C4-2B (cell line): ENCODE results near the gene ACHE.

Source experiments
- H3K27ac ChIP-seq: fragments of 450-650 bp; 2 replicates; pipeline ENCODE4 v1.5.1; 2017
- ZFX ChIP-seq: fragments of 450-650 bp; IDR thresholded peaks from 2 replicates; pipeline ENCODE4 v1.6.1; 2017
- TF ChIP-seq, protein P1 (sequence below): fragments of 450-650 bp; conservative IDR thresholded peaks from 2 replicates; pipeline ENCODE4 v1.5.1; 2017; ENCODE audit warnings: mild to moderate bottlenecking

Gene ACHE

DNA sequence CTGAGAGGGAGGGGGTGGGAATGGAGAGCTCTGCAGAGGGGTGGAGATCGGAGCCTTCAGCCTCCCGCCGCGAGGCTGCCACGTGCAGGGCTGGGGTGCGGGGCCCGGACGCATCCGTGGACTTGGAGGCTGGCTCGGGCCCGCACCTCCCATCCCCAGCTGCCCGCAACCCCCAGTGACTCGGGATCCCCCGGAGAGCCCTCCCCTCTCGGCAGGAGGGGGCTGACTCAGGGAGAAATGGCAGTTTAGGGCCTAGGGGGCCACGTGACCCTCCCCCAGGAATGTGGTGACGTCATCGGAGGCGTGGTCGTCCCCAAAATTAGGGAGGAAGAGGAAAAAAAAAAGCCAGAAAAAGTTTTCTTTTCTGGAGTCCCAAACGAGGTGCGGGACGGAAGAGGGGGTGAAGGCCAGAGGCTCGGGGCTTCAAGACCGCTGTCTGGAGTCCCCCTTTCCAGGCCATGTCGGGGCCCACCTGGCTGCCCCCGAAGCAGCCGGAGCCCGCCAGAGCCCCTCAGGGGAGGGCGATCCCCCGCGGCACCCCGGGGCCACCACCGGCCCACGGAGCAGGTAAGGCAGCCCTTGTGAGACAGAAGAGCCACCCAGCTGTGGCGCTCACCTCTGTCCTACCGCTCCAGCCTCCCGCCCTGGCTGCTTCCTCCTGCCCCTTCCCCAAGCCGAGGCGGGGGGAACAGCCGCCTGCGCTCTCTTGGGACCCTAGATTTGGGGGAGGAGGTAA lies 28.5 kb downstream of the ACHE start, which contains the start of gene TRIP6:
TRIP6 (plus strand) TSS at position 348 of the 736 bp plus-strand sequence; CDS start at position 459, 111 bp downstream.
- peak within 1 kb of the TSS; percentile 56 for H3K27ac ChIP-seq

GRCh38 chr7:100866729-100867039 lies 29.0 kb downstream of the ACHE start:
- peak overlapping the region; percentile 56 for H3K27ac ChIP-seq
- TF ChIP-seq ZFX, result no peak
- TF ChIP-seq, protein P1, sequence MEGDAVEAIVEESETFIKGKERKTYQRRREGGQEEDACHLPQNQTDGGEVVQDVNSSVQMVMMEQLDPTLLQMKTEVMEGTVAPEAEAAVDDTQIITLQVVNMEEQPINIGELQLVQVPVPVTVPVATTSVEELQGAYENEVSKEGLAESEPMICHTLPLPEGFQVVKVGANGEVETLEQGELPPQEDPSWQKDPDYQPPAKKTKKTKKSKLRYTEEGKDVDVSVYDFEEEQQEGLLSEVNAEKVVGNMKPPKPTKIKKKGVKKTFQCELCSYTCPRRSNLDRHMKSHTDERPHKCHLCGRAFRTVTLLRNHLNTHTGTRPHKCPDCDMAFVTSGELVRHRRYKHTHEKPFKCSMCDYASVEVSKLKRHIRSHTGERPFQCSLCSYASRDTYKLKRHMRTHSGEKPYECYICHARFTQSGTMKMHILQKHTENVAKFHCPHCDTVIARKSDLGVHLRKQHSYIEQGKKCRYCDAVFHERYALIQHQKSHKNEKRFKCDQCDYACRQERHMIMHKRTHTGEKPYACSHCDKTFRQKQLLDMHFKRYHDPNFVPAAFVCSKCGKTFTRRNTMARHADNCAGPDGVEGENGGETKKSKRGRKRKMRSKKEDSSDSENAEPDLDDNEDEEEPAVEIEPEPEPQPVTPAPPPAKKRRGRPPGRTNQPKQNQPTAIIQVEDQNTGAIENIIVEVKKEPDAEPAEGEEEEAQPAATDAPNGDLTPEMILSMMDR, result no peak

More for the DNA sequence above, 28.5 kb downstream of the ACHE start, which contains the start of gene TRIP6:
- TF ChIP-seq, protein P1, result no peak
- no peak for TF ChIP-seq ZFX

DNA sequence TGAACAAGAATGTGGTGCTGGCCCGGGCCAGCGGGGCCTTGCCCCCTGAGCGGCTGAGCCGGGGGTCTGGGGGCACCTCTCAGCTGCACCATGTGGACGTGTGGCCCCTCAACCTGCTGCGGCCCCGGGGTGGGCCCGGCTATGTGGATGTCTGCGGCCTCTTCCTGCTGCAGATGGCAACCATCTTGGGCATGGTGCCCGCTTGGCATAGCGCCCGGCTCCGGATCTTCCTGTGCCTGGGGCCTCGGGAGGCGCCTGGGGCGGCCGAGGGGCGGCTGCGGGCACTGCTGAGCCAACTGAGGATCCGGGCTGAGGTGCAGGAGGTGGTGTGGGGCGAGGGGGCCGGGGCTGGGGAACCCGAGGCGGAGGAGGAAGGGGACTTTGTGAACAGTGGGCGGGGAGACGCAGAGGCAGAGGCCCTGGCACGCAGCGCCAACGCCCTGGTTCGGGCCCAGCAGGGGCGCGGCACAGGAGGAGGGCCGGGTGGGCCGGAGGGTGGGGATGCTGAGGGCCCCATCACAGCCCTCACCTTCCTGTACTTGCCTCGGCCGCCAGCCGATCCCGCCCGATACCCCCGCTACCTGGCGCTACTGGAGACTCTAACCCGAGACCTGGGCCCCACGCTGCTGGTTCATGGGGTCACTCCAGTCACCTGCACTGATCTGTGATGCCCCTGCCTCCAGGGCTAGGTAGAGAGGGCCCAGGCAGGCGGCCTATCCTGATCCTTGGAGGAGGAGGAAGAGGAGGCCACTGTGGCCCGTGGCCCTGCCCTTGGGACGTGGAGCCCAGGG lies 29.6 kb downstream of the ACHE start:
- H3K27ac ChIP-seq, result peak overlapping the region; percentile 56
- TF ChIP-seq, protein P1, result no peak
- TF ChIP-seq ZFX, result peak; percentile 25; the same call in 1 of the 2 replicates

DNA sequence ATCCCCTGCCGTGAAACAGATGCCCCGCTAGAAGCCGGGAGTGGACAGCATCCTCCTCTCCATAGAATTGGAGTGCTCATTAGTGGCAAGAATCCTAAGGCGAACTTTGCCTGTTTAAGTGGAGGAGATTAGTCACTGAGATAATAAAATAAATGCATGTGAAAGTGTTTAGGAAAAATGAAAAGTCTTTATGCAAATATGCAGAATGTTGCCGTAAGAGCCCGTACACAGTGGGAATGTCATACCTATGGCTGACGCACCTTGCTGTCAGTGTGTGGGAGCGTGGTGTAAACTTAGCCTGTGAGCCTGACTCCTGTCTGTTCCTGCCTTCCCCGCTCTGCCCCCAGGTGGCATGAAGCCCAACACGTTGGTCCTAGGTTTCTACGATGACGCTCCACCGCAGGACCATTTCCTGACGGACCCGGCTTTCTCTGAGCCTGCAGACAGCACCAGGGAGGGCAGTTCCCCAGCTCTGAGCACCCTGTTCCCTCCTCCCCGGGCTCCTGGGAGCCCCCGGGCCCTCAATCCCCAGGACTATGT lies 30.2 kb downstream of the ACHE start:
- TF ChIP-seq, protein P1, result no peak
- TF ChIP-seq ZFX, result no peak
- H3K27ac ChIP-seq, result peak overlapping the region; percentile 56

DNA sequence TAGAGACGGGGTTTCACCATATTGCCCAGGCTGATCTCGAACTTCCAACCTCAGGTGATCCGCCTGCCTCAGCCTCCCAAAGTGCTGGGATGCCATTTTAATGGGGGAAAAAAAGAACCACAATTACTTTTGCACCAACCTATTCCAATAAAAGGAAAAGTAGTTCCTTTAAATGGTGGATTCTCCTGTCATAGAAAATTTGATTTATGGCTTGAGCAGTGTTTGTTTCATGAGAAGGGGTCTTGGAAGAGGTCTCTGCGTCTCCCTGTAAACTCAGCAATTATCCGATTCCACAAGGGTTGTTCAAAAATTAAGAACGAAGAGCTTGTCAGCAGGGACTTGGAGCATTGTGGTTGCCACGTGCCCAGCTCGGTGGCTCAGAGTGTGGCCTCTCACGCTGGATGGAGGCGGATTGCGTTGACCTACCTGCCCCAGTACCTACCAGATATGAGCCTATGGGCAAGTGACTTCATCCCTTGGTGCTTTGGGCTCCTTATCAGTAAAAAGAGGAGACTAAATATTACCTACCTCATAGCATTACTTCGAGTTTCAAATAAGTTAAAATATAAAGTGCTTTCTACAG lies 31.3 kb downstream of the ACHE start:
- no peak for TF ChIP-seq ZFX
- TF ChIP-seq, protein P1, result no peak
- H3K27ac ChIP-seq, result no peak overlapping the region

- TF ChIP-seq, protein P1, result no peak
- no peak for TF ChIP-seq ZFX
- 0 out of 2 replicates have a peak overlapping the region, but pooled peaks have one; percentile 4 for H3K27ac ChIP-seq
These were observed 32.2 kb downstream of the ACHE start for GRCh38 chr7:100863406-100863950.
